ENCODE measurements around the gene EML6. TPM values are rescaled to one million over a fixed set of nuclear protein-coding genes. Genes with fewer than 3 reads are reported as not detected.
A peak's percentile ranks its signal among the peaks of the same experiment; 100 is the strongest.

The EML6 gene
- total RNA-seq, 1 experiment from 2014 or later, result 0.95 TPM

- DNase-seq (ENCODE audit: low read depth, low spot score), result no peak
- in situ Hi-C loops (cut with HindIII; ENCODE audit: low pct_unique_long_range_greater_than_20kb, low sequenced_read_pairs), result no loop called here
These were observed 232.1 kb downstream of the EML6 start for GRCh38 chr2:54955358-54956110.

DNA sequence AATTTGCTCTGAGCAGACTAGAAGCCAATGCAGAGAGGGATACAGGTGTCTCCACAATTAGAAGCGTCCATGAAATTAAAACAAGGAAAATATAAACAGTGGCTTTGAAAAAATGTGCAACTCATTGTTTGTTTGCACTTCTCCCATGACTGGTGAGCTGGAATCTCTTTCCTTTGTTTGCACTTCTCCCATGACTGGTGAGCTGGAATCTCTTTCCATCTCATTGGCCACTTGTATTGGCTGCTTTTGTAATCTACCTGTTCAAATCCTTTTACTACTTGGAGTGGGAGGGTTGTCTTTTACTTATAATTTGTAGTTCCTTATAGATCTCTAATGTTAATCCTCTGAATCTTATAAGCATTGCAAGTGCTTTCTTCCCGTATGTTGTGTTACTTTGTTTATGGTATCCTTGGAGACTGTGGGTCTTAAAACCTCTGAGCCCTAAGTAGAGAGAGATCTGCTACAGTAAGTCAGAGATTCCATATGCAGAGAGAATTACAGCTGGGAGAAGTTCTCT is 232.7 kb downstream of the EML6 start:
- DNase-seq (ENCODE audit: low read depth, low spot score), result no peak
- in situ Hi-C loops (cut with HindIII; ENCODE audit: low pct_unique_long_range_greater_than_20kb, low sequenced_read_pairs), result no loop called here

GRCh38 chr2:54957321-54957999 is 234.0 kb downstream of the EML6 start:
- in situ Hi-C loops (cut with HindIII; ENCODE audit: low pct_unique_long_range_greater_than_20kb, low sequenced_read_pairs), result no loop called here

GRCh38 chr2:54958717-54959371 is 235.4 kb downstream of the EML6 start:
- in situ Hi-C loops (cut with HindIII; ENCODE audit: low pct_unique_long_range_greater_than_20kb, low sequenced_read_pairs), result no loop called here
- no peak for DNase-seq (ENCODE audit: low read depth, low spot score)

More at GRCh38 chr2:54957321-54957999, 234.0 kb downstream of the EML6 start:
- no peak for DNase-seq (ENCODE audit: low read depth, low spot score)

GRCh38 chr2:54960164-54960563 is 236.7 kb downstream of the EML6 start:
- in situ Hi-C loops (cut with HindIII; ENCODE audit: low pct_unique_long_range_greater_than_20kb, low sequenced_read_pairs), result no loop called here
- DNase-seq (ENCODE audit: low read depth, low spot score), result no peak

DNA sequence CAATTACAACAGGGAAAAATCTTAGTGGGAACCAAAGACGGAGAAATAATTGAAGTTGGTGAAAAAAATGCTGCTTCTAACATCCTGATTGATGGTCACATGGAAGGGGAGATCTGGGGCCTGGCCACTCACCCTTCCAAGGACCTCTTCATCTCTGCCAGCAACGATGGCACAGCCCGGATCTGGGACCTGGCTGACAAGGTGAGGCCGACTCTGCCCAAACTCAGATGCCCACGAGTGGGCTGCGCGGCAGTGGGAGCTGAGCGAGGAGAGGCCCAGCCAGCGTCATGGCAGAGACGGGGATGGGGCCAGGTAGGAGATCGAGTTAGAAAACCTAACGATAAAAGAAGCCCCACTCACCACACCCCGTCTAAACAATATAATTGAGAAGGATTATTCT is 239.0 kb downstream of the EML6 start:
- no peak for DNase-seq (ENCODE audit: low read depth, low spot score)
- in situ Hi-C loops (cut with HindIII; ENCODE audit: low pct_unique_long_range_greater_than_20kb, low sequenced_read_pairs), result no loop called here

- in situ Hi-C loops (cut with HindIII; ENCODE audit: low pct_unique_long_range_greater_than_20kb, low sequenced_read_pairs), result no loop called here
- no peak for DNase-seq (ENCODE audit: low read depth, low spot score)
These were observed 239.5 kb downstream of the EML6 start for GRCh38 chr2:54962935-54963440.

- in situ Hi-C loops (cut with HindIII; ENCODE audit: low pct_unique_long_range_greater_than_20kb, low sequenced_read_pairs), result no loop called here
These were observed 240.0 kb downstream of the EML6 start for GRCh38 chr2:54963476-54963875.

GRCh38 chr2:54964271-54964670 is 240.8 kb downstream of the EML6 start:
- DNase-seq (ENCODE audit: low read depth, low spot score), result no peak
- in situ Hi-C loops (cut with HindIII; ENCODE audit: low pct_unique_long_range_greater_than_20kb, low sequenced_read_pairs), result no loop called here

More at GRCh38 chr2:54963476-54963875, 240.0 kb downstream of the EML6 start:
- DNase-seq (ENCODE audit: low read depth, low spot score), result no peak

GRCh38 chr2:54964816-54965215 is 241.4 kb downstream of the EML6 start:
- no peak for DNase-seq (ENCODE audit: low read depth, low spot score)
- in situ Hi-C loops (cut with HindIII; ENCODE audit: low pct_unique_long_range_greater_than_20kb, low sequenced_read_pairs), result no loop called here

GRCh38 chr2:54965425-54965824 is 242.0 kb downstream of the EML6 start:
- no peak for DNase-seq (ENCODE audit: low read depth, low spot score)
- in situ Hi-C loops (cut with HindIII; ENCODE audit: low pct_unique_long_range_greater_than_20kb, low sequenced_read_pairs), result no loop called here

- no peak for DNase-seq (ENCODE audit: low read depth, low spot score)
- in situ Hi-C loops (cut with HindIII; ENCODE audit: low pct_unique_long_range_greater_than_20kb, low sequenced_read_pairs), result no loop called here
These were observed 242.8 kb downstream of the EML6 start for GRCh38 chr2:54966165-54966832.

DNA sequence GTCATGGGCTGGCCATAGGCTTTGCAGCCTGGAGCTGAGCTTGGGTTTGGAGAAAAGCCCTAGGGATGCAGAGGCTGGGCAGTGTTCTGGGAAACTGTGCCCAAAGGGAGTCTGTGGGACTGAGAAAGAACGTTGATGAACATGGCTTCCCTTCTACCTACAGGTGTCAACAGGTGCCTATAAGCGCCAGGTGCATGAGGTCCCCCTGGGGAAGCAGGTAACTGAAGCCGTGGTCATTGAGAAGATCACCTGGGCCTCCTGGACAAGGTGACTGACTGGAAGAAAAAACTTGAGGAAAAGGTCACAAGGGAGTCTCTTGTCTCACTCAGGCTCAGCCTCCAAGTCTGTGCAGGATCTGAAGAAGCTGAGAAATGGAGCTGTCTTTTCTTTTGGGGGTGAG is 243.4 kb downstream of the EML6 start:
- in situ Hi-C loops (cut with HindIII; ENCODE audit: low pct_unique_long_range_greater_than_20kb, low sequenced_read_pairs), result no loop called here
- DNase-seq (ENCODE audit: low read depth, low spot score), result no peak

DNA sequence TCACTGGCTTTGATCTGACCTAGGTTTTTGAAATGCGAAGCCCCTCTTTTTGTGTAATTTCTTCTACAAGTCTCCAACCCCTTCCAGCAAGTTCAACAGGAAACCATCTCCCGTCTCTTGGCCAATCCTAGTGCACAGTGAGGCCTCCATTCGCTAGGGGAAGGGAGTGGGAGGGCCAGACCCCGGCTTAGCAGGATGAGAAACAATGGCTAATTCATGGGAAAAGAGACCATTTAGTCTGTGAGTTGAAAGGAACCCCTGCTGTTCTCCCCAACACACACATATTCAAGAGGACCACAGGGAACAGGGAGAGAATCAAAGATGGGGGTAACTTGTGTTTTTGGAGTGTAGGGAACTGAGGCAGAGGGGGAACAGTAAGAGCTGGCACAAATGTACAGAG is 243.8 kb downstream of the EML6 start:
- DNase-seq (ENCODE audit: low read depth, low spot score), result peak; percentile 58
- in situ Hi-C loops (cut with HindIII; ENCODE audit: low pct_unique_long_range_greater_than_20kb, low sequenced_read_pairs), result no loop called here

DNA sequence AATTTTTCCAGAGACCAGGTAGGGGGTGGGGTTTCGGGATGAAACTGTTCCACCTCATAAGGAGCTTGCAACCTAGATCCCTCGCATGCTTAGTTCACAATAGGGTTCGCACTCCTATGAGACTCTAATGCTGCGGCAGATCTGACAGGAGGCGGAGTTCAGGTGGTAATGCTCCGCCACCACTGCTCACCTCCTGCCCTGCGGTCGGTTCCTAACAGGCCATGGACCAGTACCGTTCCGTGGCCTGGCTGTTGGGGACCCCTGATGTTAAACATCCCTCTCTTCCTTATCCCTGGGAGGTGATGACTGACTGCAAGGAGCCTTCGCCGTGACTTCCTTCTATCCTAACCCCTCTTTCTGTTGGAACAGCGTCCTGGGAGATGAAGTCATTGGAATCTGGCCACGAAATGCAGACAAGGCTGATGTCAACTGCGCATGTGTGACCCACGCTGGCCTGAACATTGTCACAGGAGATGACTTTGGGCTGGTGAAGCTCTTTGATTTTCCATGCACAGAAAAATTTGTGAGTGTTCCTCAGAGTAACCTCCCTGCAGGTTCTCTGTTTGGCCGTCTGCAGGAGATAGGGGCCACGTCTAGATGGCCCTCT is 244.4 kb downstream of the EML6 start:
- in situ Hi-C loops (cut with HindIII; ENCODE audit: low pct_unique_long_range_greater_than_20kb, low sequenced_read_pairs), result no loop called here
- DNase-seq (ENCODE audit: low read depth, low spot score), result no peak

DNA sequence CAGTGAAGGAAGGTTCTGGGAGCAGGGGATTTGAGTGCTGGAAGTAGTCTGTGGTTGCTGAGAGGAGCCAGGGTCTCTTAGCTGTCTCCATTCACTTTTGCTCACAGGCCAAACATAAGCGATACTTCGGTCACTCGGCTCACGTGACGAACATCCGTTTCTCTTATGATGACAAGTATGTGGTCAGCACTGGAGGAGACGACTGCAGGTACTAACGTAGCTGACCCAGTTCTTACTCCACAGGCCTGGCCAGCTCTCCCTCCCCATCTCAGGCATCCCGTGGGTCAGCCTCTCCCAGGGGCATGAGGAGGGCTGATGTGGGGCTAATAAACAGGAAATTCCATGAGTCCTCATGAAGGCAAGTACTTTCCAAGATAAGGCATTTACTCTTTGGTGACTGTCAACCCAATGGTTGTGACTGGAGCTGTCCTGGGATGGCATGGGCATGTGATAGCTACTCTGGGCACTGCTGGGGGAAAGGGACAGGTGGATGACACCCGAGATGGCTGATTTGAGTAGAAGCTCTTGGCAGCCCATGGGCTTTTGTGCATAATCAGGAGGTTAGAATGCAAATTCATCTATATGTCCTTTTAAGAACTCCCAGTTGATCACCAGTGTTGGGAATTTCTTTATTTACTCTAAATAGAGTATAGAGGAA is 245.2 kb downstream of the EML6 start:
- DNase-seq (ENCODE audit: low read depth, low spot score), result no peak
- in situ Hi-C loops (cut with HindIII; ENCODE audit: low pct_unique_long_range_greater_than_20kb, low sequenced_read_pairs), result no loop called here

All from SK-MEL-5 (cell line).